HTERT RPE-1 (cell line): ENCODE measurements around the gene PRDM16.

Experiments used
- in situ Hi-C: fragments of 300-500 bp; cut with MboI; formaldehyde crosslinking; loops from 4 replicates; pipeline ENCODE4 v1.14.3; 2020; ENCODE audit warnings: low sequenced_read_pairs

PRDM16 gene

DNA sequence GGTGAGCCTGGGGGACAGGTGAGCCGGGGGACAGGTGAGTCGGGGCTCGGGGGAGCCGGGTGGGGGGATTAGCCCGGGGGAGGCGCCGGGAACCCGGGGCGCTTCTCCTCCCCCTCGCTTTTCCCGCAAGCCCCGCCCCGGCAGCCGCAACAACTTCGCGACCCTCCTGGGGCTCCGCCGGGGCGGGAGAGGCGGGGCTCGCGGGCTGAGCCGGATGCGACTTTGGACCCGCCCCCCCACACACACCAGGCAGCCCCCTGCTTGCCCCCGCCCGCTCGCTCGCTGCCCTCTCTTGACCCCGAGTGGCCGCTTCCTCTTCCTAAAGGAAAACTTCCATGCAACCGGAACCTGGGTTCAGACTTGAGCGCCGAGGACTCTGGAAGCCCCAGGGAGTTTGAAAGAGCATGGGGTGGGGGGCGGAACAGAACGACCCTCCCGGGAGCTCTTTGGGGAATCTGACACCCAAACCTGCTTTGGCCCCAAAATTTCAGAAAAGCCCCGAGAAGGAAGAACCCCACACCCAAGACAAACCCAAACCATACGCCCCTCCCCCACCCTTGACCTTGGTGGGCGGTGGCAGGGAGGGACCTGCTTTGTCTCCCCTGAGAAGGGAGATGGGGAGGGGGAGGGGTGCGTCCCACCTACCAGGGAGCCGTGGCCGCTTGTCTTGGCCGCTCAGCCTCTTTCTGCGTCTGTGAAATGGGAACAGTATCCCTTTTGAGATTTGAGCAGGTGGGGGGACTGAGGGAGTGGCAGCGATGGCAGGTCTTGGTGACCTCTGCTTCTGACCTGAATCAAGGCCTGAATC lies 386.0 kb downstream of the PRDM16 start:
- in situ Hi-C loops: no loop called here

DNA sequence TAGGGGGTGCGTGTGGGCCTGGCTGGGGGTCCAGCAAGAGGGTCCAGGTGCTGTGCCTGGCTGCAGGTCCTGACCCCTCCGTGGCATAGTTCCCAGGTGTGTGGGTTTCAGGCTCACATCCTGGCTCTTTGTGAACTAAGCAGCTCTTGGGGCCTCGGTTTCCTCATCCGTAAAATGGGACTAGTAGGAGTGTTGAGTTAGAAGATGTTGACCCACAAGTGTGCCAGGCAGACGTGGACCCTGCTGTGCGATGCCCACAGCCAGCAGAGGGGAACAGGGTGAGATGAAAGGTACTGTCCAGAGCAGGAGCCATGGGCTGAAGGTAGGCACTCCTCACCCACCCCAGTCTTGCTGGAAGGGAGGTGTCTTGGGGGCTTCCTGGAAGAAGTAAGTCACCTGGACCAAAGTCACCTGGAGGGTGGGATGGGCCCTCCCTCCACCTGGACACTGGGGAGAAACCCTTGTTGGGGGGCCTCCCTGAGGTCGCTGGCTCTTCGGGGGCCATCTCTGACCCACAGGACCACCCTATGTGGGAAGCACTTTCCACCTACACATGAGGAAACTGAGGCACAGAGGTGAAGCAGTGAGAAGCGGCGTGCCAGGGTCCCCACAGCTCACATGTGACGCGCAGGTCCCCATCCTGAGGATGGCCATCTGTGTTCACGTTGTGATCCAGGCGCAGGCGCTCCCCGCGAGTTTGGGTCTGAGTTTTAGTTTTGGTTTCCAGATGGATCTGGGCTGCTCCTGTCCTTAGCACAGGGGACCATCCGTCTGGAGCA lies 386.9 kb downstream of the PRDM16 start:
- in situ Hi-C loops: no loop called here

DNA sequence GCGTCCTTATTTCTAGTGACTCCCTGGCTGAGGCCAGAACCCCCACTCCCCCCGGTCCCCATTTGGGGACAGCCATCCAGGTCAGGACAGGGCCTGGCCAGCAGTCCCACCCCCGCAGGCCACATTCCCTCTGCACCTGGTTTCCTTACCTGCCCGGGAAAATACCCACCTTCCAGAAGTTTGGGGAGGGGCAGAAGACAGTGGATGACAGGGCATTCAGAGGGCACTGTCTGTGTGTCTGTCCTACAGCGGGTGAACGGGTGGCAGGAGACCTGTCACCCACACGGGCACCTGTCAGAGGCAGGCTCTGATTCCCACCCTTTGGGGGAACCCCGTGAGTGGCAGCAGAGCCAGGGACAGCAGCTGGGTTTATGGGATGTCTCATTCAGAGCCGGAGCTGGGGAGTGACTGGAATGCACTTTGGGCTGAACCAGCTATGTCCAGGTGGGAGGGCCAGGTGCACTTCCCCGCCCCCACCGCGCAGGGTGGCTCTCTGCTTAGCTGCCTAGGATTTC lies 387.5 kb downstream of the PRDM16 start:
- in situ Hi-C loops: no loop called here

DNA sequence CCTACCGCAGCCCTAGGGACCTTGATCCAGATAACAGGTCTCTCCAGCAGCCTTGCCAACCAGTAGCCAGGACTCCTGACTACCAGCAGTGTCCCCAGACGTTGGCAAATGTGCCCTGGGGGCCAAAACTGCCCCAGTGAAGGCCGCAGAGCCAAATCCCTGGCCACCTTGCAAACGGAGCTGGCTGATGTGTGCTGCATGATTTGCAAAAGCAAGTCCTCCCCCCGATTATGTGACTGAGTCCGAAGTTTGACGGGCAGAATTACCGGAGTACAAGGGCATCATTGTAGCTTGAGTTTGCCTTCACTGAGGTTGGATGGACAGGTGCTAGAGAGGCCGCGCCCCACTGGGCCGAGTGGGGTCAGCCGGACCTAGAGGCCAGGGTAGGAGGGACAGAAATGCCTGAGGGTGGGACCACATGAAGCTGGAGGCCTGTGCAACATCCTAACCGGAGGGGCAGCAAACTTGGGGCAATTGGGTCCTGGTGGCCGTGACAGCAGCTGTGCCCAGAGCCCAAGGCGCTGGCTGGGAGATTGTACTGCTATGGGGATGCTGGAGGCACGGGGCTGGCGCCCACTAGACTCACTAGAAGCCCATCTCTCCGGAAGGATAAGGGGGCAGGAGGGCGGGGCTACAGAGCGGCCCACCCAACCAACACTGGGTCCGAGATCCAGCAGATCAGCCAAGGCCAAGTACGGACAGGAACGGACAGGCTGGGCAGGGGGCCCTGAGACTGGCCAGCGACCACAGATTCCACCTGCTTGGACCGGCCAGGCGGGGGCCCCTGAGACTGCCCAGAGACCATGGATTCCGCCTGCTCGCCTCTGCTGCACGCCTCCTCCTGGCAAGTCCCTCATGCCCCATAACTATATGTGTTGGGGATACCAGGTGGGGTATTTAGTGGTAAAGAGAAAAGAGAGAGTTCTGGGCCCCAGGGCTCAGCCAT lies 388.2 kb downstream of the PRDM16 start:
- in situ Hi-C loops: no loop called here

DNA sequence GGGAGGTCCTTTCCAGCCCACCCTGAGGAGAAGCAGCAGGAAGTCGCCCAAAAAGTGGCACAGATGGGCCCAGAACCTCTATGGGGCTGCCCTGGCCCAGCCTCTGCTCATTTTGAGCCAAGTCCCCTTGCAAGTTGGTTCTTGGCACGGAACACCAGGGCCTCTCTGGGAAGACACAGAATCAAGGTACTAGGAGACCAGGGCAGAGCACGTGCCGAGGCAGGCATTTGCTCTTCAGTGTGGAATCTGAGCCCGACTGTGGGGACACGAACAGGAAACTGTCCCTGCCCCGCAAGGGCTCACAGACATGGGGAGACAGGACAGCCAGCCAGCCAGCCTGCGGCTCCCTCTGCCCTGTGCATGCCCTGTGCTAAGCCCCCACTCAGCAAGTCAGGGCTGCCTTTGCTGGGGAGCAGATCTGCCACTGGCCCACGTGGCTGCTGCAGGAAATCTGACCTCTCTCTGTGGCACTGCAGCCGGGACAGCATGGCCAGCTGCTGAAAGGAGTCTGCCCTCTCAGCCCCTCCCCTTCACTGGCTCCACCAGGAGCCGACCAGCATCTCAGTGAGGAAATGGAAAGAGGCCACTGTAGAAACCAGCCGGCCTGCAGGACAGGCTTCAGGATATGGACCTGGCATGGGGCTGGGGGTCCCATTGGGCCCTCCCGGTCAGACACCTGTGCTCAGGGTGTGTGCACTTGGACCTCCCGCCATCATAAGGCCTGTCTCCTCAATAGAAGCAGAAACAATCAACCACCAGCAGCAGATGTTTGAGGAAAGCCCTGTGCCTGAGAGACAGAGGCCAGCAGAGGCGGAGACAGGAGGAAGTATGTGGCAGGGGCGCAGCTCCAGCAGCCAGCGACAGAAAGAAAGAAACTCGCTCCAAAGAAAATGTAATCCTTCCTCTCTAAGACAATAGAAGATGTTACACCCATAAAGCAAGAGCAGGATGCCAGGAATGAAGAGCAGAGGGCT lies 389.2 kb downstream of the PRDM16 start:
- in situ Hi-C loops: no loop called here

DNA sequence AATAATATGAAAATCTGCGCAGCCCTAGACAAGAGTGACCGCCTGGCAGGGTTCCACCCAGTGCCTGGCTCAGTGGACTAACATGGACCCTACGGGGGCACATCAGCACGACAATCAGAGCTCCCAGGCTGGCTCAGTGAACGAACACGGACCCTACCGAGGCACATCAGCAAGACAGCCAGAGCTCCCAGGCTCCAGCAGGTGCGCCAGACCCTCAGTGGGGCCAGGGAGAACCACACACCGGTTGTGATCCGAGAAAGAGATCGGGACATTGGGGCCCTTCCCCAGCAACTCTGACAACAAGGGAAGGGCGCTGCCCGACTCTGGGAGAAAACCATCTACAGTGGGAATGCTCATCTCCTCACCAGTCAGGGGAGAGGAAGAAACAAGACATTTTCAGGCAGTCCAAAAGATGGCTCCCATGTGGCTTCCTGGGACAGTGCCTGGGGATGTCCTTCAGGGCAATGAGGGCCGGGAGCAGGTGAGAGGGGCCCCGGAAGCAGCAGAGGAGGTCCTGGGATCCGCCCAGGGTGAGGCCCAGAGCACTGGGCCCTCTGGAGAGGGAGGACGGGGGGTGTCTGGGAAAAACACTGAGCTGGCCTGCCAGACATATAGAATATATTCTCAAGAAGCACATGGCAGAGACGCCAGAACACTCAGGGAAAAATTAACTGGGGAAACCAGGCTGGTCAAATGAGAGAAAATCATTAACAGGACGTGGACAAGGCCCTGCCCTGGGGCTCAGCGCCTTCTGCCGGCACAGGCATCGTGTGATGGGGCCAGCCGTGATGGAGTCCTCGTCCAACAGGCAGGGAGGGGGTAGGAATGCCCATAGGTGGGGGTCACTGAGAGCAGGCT lies 390.3 kb downstream of the PRDM16 start:
- in situ Hi-C loops: no loop called here

DNA sequence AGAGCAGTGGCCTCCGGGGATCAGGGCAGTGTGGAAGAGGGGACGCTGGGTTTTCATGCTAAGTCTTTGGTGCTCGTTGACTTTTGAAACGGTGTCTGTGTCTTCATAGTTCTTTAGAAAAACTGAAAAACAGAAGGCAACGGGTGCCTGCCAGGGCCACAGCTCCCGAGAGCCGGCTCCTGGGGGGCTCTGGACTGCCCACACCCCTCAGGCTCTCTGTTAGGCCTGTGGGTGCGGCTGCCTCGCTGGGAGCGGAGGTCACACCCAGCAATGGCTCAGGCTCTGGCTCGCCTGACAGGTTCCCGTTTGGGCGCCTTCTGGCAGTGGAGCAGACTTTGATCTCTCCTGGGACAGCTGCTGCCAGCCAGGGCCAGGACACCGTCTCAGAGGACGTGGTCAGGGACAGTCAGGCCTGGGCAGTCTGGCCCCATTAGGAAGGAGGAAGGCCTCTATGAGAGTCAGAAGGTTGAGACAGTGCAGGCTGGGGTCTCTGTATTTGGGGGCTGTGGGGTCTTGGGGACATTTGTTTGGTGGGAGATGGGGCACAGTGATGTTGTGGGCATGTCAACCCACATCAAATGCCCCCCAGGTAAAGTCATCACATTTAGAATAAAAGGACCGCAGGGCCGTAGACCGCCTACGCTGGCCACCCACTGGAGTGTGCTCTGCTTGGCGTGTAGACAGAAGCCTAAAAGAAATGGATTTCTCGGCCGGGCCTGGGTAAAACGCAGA lies 391.1 kb downstream of the PRDM16 start:
- in situ Hi-C loops: no loop called here

DNA sequence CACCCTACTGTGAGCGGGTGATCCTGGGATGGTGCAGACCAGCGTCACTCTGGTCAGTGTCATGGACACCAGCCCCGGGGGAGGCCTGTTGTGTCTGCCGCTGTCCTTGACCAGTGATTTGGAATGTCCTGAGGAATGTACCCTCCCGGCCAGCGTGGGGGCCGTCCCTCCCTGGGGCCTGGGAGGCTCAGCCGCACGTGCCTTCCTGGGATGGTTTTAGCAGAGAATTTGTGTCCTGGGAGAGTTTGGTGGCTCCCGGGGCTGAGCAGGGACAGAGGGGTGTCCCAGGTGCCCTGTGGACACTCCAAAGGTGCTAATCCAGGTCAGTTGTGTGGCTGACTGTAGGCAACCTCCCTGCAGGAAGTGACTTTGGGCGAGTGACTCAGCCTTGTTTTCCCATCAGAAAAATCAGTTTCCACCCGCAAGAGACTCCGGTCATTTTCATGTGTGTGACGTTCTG lies 391.7 kb downstream of the PRDM16 start:
- in situ Hi-C loops: no loop called here

DNA sequence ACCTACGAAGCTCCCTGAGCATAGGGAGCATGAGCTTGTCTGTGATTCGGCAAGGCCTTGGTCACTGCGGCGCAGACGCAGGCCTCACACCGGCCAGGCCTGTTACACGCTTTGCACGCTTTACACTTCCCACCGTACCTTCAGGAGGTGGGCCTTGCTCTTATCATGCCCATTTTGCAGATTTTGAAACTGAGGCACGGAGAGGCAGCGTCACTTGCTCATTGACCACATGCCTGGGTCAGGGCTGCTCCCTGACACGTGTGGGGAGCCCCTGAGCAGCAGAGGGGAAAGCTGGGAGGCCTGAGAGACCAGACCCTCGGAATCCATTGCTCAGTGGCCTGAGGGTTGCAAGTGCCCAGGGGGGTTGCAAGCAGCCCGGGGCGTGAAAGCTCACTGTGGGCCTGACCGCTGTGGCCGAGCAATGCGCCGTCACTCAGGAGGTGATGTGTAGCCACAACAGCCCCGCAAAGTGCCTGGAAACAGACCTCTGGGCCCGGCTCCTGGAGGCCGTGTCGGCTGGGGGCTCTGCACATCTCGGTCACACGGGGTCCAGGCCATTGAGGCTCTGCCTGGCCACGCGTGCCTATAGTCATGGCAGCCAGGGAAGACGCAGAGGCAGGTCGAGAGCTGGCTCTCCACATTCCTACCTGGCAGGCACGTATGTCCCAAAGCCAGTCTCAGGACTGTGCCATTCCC lies 392.4 kb downstream of the PRDM16 start:
- in situ Hi-C loops: no loop called here

DNA sequence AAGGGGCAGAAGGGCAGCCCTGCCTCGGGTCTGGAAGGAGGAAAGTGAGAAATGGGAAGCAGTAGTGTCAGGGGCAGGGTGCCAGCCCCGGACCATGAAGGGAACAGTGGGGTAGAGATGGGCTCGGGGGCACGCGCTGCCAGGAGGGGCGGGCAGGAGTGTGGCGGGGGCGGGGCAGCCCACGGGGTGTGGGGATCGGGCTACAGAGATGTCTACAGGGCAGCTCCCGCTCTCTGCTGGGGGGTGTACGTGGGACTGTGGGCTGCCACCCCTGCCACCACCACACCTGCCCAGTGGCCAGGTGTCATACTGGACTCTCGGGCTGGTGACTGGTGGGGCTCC lies 392.9 kb downstream of the PRDM16 start:
- in situ Hi-C loops: no loop called here

DNA sequence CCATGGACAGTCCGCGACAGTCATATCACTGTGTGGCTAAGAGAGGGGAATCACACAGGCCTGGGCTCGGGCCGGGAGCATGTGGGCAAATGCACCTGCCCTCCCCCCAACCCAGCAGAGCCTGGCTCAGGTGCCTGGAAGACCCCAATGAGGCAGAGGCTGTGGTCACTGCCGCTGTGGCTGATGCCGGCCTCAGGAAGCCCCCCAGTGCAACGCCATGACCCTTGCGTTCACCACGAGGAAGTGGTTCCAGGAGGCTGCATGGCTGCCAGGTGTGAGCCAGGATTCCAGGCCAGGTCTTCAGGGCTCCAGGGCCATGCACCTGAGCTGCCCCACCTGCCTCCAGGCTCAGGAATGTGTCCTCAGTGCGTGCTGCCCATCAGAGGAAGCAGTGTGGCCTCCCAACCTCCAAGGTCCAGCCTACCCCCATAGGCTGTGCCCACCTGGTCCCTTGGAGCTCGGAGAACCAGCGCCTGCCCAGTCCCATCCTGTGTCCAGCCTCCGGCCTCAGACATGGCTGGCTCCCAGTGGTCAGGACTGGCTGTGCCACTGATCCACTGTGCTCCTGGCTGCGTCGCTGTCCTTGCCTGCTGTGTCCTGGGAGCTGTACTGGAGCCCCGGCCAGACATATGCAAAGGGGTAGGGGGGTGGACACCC lies 393.5 kb downstream of the PRDM16 start:
- in situ Hi-C loops: no loop called here

DNA sequence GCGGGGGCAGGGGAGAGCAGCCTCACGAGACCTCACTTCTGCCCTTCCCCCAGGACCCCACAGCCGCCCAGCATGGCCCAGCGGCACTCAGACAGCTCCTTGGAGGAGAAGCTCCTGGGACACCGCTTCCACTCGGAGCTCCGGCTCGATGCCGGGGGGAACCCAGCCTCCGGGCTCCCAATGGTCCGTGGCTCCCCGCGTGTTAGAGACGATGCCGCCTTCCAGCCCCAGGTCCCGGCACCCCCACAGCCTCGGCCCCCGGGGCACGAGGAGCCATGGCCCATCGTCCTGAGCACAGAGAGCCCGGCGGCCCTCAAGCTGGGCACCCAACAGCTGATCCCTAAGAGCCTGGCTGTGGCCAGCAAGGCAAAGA lies 394.0 kb downstream of the PRDM16 start:
- in situ Hi-C loops: no loop called here

DNA sequence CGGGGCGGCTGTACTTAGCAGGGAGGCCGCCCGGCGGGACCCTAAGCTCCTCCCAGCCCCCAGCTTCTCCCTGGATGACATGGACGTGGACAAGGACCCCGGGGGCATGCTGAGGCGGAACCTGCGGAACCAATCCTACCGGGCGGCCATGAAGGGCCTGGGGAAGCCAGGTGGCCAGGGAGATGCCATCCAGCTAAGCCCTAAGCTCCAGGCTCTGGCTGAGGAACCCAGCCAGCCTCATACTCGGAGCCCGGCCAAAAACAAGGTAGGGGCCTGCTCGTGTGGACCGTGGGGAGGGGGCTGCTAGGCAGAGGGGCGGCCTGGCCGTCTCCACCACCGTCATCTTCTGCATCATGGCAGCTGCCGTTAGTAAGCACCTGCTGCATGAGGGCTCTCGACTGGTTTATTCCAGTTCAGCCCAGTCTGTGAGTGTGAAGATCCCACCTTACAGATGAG lies 394.4 kb downstream of the PRDM16 start:
- in situ Hi-C loops: no loop called here

DNA sequence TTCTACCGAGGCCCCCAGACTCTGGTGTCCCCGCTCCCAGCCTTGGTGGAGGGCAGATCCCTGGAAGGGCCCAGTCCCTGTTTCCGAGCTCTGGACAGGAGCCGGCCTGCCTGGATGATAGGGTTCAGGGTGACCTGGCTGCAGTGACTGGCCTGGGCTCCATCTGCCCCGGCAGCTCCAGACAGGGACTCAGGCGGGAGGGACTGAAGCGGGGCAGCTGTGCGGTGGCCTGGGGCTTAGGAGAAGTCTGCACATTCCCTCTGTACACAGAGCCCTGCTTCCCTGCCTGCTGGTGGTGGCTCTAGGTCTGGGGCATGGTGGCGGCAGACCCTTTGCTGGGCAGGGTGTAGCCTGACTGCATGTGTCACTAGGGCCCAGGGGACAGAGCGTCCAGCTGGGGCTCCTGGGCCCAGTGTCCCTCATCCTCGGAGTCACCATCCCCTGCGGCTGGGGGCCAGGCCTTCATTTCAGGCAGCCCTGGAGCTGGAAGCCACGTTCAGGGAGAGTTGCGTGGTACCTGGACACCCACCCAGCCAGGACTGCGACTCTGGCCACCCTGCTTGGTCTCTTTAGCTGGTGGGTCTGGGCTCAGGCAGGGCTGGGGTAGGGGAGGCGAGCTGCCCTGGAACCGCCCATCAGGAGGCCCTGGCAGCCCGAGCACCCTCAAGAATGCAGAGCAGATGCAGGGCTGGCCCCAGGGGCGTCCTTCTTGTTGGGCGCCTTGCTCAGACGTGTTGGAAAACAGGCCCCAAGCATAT lies 395.1 kb downstream of the PRDM16 start:
- in situ Hi-C loops: no loop called here

DNA sequence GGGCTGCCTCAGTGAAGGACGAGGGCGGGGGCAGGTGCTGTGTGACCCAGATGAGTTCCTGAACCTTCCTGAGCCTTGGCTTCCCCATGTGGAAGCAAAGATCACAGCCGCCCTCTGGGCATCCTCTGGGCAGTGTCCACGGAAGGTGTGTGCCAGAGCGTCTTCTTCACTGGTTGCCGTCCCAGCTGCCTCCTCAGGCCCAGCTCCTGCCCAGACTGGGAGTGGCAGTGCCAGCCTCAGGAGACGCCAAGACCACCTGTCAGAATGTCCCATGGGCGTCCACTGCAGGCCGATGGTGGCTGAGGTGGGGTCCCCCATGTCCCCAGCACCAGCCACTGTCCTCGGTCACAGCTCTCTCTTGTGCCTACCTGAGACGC lies 395.6 kb downstream of the PRDM16 start:
- in situ Hi-C loops: no loop called here
